ENCODE measurements around the gene SMAP2.

SMAP2 gene

DNA sequence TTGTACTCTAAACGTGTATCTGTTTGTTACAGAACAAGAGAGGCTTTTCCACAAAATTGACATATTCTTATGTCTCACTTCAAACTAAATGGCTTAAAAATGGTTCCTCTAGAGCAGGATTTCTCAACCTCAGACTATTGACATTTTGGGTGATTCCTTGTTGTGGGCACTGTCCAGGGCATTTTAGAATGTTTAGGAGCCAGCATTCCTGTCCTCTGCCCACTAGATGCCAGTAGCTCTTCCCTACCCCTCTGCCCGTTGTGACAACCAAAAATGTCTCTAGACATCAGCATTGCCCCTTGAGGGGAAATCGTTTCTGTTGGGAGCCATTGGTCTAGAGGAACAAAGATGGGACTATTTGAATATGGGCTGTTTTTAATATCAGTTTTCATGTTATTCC, 17.3 kb downstream of the SMAP2 start:
- TF ChIP-seq, protein P1, sequence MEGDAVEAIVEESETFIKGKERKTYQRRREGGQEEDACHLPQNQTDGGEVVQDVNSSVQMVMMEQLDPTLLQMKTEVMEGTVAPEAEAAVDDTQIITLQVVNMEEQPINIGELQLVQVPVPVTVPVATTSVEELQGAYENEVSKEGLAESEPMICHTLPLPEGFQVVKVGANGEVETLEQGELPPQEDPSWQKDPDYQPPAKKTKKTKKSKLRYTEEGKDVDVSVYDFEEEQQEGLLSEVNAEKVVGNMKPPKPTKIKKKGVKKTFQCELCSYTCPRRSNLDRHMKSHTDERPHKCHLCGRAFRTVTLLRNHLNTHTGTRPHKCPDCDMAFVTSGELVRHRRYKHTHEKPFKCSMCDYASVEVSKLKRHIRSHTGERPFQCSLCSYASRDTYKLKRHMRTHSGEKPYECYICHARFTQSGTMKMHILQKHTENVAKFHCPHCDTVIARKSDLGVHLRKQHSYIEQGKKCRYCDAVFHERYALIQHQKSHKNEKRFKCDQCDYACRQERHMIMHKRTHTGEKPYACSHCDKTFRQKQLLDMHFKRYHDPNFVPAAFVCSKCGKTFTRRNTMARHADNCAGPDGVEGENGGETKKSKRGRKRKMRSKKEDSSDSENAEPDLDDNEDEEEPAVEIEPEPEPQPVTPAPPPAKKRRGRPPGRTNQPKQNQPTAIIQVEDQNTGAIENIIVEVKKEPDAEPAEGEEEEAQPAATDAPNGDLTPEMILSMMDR (conservative IDR thresholded peaks at IDR 0.05; ENCODE audit: low read depth, low read length) = no peak
- no peak overlapping the region for H3K4me3 ChIP-seq (ENCODE audit: low read depth, low read length)

GRCh38 chr1:40391688-40392145, 18.2 kb downstream of the SMAP2 start:
- DNase-seq (ENCODE audit: low read depth) = no peak
- TF ChIP-seq, protein P1 (conservative IDR thresholded peaks at IDR 0.05; ENCODE audit: low read depth, low read length) = no peak
- H3K4me3 ChIP-seq (ENCODE audit: low read depth, low read length) = no peak overlapping the region

More for the DNA sequence above, 17.3 kb downstream of the SMAP2 start:
- DNase-seq (ENCODE audit: low read depth) = no peak

DNA sequence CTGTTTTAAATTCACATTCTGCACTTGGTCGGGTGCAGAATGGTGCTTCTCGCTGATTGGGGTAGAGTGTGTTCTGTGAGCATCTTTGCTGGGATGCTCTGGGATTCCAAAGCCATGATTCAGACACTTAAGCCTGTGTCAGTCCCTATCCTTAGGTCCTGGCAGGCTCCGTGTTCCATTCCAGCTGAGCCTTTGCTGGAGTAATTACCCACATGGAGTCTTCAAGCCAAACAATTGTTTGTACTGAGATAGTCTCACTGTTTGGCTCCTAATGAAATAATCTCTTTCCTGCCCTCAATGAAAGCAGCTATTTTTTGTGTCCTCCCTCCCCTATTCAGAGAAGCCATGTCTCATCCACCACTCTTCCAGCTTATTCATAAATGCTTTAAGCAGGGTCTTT, 18.7 kb downstream of the SMAP2 start:
- H3K4me3 ChIP-seq (ENCODE audit: low read depth, low read length) = no peak overlapping the region
- DNase-seq (ENCODE audit: low read depth) = peak; percentile 63
- TF ChIP-seq, protein P1 (conservative IDR thresholded peaks at IDR 0.05; ENCODE audit: low read depth, low read length) = no peak

DNA sequence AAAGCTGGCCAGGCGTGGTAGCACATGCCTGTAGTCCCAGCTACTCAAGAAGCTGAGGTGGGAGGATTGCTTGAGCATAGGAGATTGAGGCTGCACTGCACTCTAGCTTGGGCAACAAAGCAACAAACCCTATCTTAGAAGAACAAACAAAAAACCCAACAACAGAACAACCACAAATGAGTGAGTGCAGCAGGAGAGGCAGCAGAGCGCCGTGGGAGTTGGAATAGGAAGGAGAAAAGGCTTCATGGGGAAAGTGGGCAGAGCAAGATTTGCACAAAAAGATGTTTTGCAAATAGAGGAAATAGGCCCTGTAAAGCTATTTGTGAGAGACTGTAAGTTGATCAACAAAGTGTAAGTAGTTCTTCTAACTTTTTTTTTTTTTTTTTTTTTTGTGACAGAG, 19.6 kb downstream of the SMAP2 start:
- DNase-seq (ENCODE audit: low read depth) = no peak
- TF ChIP-seq, protein P1 (conservative IDR thresholded peaks at IDR 0.05; ENCODE audit: low read depth, low read length) = no peak
- H3K4me3 ChIP-seq (ENCODE audit: low read depth, low read length) = no peak overlapping the region

DNA sequence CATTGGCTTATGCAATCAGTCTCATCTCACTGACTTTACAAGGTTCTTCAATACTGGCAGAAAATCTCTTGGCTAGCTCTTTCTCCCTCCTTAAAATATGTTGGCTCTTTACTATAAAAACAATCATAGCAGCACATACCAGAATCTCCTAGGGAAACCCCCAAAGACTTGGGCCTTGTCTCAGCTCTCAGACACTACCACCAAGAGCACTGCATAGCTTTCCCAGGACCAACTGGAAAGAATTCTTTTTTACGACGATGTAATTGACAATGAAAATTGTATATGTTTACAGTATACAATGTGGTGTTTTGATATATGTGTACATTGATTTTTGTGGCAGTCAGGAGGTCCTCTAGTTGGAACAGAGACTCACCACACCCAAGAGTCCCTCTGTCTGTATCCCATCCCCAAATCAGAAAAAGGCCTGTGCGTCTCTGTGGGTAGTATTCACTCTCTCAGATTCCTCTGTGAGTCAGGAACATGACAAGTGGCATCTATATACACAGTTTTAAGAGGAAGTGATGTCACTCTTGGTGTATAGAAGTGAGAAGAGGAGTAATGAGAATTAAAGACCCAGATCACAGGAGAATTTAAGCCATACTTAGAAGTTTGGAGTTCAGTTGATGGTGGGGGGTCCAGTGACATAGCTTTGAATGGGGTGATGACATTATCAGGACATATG, 21.1 kb downstream of the SMAP2 start:
- no peak overlapping the region for H3K4me3 ChIP-seq (ENCODE audit: low read depth, low read length)
- peak; percentile 66 for DNase-seq (ENCODE audit: low read depth)
- TF ChIP-seq, protein P1 (conservative IDR thresholded peaks at IDR 0.05; ENCODE audit: low read depth, low read length) = no peak

- H3K4me3 ChIP-seq (ENCODE audit: low read depth, low read length) = no peak overlapping the region
- DNase-seq (ENCODE audit: low read depth) = no peak
- TF ChIP-seq, protein P1 (conservative IDR thresholded peaks at IDR 0.05; ENCODE audit: low read depth, low read length) = no peak
These were observed 22.0 kb downstream of the SMAP2 start for GRCh38 chr1:40395190-40396175.

All from choroid plexus epithelial cell (primary cell).